Measurements from ENCODE around the gene ZDHHC4. TPM values are rescaled to one million over a fixed set of nuclear protein-coding genes. Genes with fewer than 3 reads are reported as not detected.

The ZDHHC4 gene
- total RNA-seq, 1 experiment from 2014 or later: 62.0 TPM

DNA sequence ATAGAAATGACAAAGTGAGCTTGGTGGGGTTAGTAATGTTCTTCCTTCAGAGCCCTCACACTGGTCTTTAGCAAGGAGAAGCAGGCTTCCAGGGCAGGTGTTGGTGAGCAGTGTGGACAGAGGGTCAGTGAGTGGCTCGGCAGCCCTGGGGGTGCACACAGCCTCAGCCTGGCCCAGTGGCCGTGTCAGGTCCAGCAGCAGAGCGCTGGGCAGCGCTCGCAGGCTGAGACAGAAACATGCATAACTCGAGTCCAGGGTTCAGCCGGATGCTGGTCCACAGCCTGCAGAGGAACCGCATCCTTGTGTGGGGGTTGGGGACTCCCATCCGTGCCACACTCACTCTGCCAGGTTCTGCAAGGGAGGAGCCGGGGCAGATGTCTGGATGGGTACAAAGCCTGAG is 27.2 kb downstream of the ZDHHC4 start:
- Histone ChIP-seq H3K79me1 (ENCODE audit: insufficient read depth, low read depth, low read length, poor library complexity, severe bottlenecking) (no peaks in the 10 kb centered on the region), H2BK120ac (ENCODE audit: low read depth, low read length, poor library complexity, severe bottlenecking) (no peak overlapping the region), H3K56ac (ENCODE audit: insufficient read length, low read depth, low read length) (no peak overlapping the region), H3K4ac (ENCODE audit: low read depth, low read length) (no peak overlapping the region), H2BK5ac (ENCODE audit: insufficient read length, low read length) (no peak overlapping the region), H4K5ac (ENCODE audit: insufficient read length, low read depth, low read length) (no peak overlapping the region), H3K4me2 (ENCODE audit: insufficient read depth, insufficient read length, low read length) (no peak overlapping the region), H2BK15ac (ENCODE audit: low read depth, low read length) (no peak overlapping the region), H2AK5ac (ENCODE audit: insufficient read length, low read length) (no peak overlapping the region), H4K91ac (ENCODE audit: insufficient read length, low read depth, low read length) (no peak overlapping the region), H3K27ac (ENCODE audit: insufficient read length, low read depth, low read length) (no peak overlapping the region), H3K9me3 (ENCODE audit: control insufficient read depth, low read depth, low read length) (no peaks in the 10 kb centered on the region), H3T11ph (ENCODE audit: low read length) (no peak overlapping the region), H2BK12ac (ENCODE audit: insufficient read length, low read depth, low read length) (no peak overlapping the region), H4K20me1 (ENCODE audit: control insufficient read depth, insufficient read depth, insufficient read length) (no peaks in the 10 kb centered on the region), H3K23ac (ENCODE audit: insufficient read length, low read depth, low read length) (no peak overlapping the region), H3K79me2 (ENCODE audit: insufficient read depth, low read length) (no peaks in the 10 kb centered on the region), H3K18ac (ENCODE audit: insufficient read length, low read depth, low read length) (no peak overlapping the region), H4K8ac (replicated peaks; ENCODE audit: insufficient read length, low read depth, low read length) (no peak overlapping the region), H3K23me2 (ENCODE audit: insufficient read length, low read depth, low read length, poor library complexity, severe bottlenecking) (no peaks in the 10 kb centered on the region), H3K27me3 (ENCODE audit: insufficient read depth, low read length) (no peaks in the 10 kb centered on the region), H3K14ac (ENCODE audit: insufficient read depth, low read length) (no peak overlapping the region), H2AFZ (ENCODE audit: low read length) (no peak overlapping the region), H3K9ac (ENCODE audit: extremely low read depth, insufficient read length, low read length) (no peak overlapping the region), H2BK20ac (ENCODE audit: low read depth, low read length, poor library complexity, severe bottlenecking) (no peak overlapping the region), H3K4me1 (ENCODE audit: insufficient read depth, low read length) (no peaks in the 10 kb centered on the region)
- no peaks in the 10 kb centered on the region for H3K27me3 Mint-ChIP-seq (ENCODE audit: low read depth)
- TF ChIP-seq CTCF (conservative IDR thresholded peaks at IDR 0.05): no peak
- no peak for DNase-seq
- H3K9me3 Mint-ChIP-seq: no peaks in the 10 kb centered on the region
- H3K4me1 Mint-ChIP-seq: no peaks in the 10 kb centered on the region
- peaks cover 10 to 60% (median 42%) of the 10 kb centered on the region in 3 experiments; a peak in 5 of 7 replicates for H3K36me3 Mint-ChIP-seq (ENCODE audit: insufficient read depth in 1 of 3, low read depth in 3 of 3)
- H3K27ac Mint-ChIP-seq: 0 out of 7 replicates have a peak overlapping the region, but pooled peaks of 1 of the 3 experiments have one; percentile 54
- WGBS (ENCODE audit: extremely low coverage, insufficient read length, low lambda C conversion rate): no CpG with 5 or more reads among the region's 10 CpGs
- H3K4me3 Mint-ChIP-seq: no peak overlapping the region; a peak in 1 of 5 replicates
